B cell (primary cell): ENCODE measurements around the gene PANK1. TPM values are rescaled to one million over a fixed set of nuclear protein-coding genes. Genes with fewer than 3 reads are reported as not detected.

Experiments
- ATAC-seq: fragments of 200-7000 bp; cut with Tn5 transposase; one replicate; pipeline ENCODE4 v1.10.0; 2021; ENCODE audit warnings: low read depth, mild to moderate bottlenecking, moderate number of reproducible peaks, moderate library complexity
- CTCF ChIA-PET: fragments of 350-600 bp; sonication (Branson Sonifier 250); formaldehyde crosslinking; loops from one replicate; lab custom pipeline; 2021; ENCODE audit warnings: antibody characterized with exemption, inconsistent platforms; lab: Charles Lee
- POLR2A ChIA-PET: fragments of 350-600 bp; sonication (Branson Sonifier 250); formaldehyde crosslinking; loops from one replicate; lab custom pipeline; 2021; ENCODE audit warnings: antibody characterized with exemption; lab: Charles Lee
- DNase-seq: peaks from one replicate; pipeline ENCODE4 v3.0.0; 2013
- H2AFZ ChIP-seq: 2 replicates; pipeline ENCODE4 v1.6.1; 2012; ENCODE audit warnings: mild to moderate bottlenecking, low read depth, low read length; ENCODE audit not compliant: insufficient read depth, poor library complexity, severe bottlenecking
- H3K27ac ChIP-seq, 2 donors: 1 replicate in 1 of 2; 2 replicates in 1 of 2; pipeline ENCODE4 v1.5.1; 2012 to 2013; ENCODE audit warnings: low read length in 2 of 2, mild to moderate bottlenecking in 2 of 2, moderate library complexity in 1 of 2
- H3K27me3 ChIP-seq, 4 experiments: fragments of 200-600 bp in 1 of 4; sonication (generic) in 1 of 4; replicated peaks in 1 of 4; 1 replicate in 2 of 4; 2 replicates in 2 of 4; pipeline versions ENCODE4 v1.6.1 to v1.7.0; 2013 to 2016; ENCODE audit warnings: low read length in 3 of 4, mild to moderate bottlenecking in 2 of 4, mixed read lengths in 1 of 4, moderate library complexity in 1 of 4; ENCODE audit not compliant: insufficient read depth in 4 of 4, control insufficient read depth in 3 of 4; ENCODE audit errors: control extremely low read depth in 1 of 4
- H3K36me3 ChIP-seq, 2 experiments: replicated peaks in 1 of 2; 1 replicate in 1 of 2; 2 replicates in 1 of 2; pipeline versions ENCODE4 v1.6.1 to v1.7.1; 2013; ENCODE audit warnings: low read length in 1 of 2; ENCODE audit not compliant: insufficient read depth in 2 of 2, control insufficient read depth in 1 of 2; ENCODE audit errors: control extremely low read depth in 1 of 2, extremely low read depth in 1 of 2
- H3K4me1 ChIP-seq, 2 donors: fragments of 200-600 bp in 1 of 2; sonication (generic) in 1 of 2; 1 replicate in 1 of 2; 2 replicates in 1 of 2; pipeline versions ENCODE4 v1.5.1 to v1.6.1; 2013 to 2017; ENCODE audit warnings: low read length in 2 of 2; ENCODE audit not compliant: control insufficient read depth in 2 of 2, insufficient read depth in 2 of 2
- H3K4me2 ChIP-seq: replicated peaks from 2 replicates; pipeline ENCODE3; 2012; ENCODE audit warnings: mild to moderate bottlenecking, low read depth, low read length; ENCODE audit not compliant: poor library complexity, severe bottlenecking
- H3K4me3 ChIP-seq, 5 experiments: fragments of 200-600 bp in 1 of 5; sonication (generic) in 1 of 5; 1 replicate in 3 of 5; 2 replicates in 2 of 5; pipeline versions ENCODE4 v1.5.1 to v1.7.0; 2011 to 2016; ENCODE audit warnings: low read length in 4 of 5, mild to moderate bottlenecking in 4 of 5, low read depth in 2 of 5, control low read depth in 1 of 5, moderate library complexity in 1 of 5; ENCODE audit not compliant: insufficient read depth in 1 of 5; ENCODE audit errors: control extremely low read depth in 1 of 5, extremely low read depth in 1 of 5
- H3K79me2 ChIP-seq: fragments of 200-600 bp; sonication (generic); one replicate; pipeline ENCODE4 v1.6.0; 2016; ENCODE audit warnings: low read length; ENCODE audit not compliant: control insufficient read depth, insufficient read depth
- H3K9ac ChIP-seq: fragments of 200-600 bp; sonication (generic); 2 replicates; pipeline ENCODE4 v1.6.1; 2017; ENCODE audit warnings: mild to moderate bottlenecking, low read length, moderate library complexity
- H3K9me3 ChIP-seq, 3 donors: one replicate each; pipeline versions ENCODE4 v1.6.1 to v1.7.1; 2013; ENCODE audit warnings: low read length in 2 of 3; ENCODE audit not compliant: control insufficient read depth in 2 of 3, insufficient read depth in 1 of 3; ENCODE audit errors: control extremely low read depth in 1 of 3
- H4K20me1 ChIP-seq: 2 replicates; pipeline ENCODE4 v1.6.0; 2012; ENCODE audit warnings: mild to moderate bottlenecking, low read length; ENCODE audit not compliant: insufficient read depth, control insufficient read depth, poor library complexity, severe bottlenecking
- H3K27ac Mint-ChIP-seq: one replicate; pipeline ENCODE4 v1.8.0; 2021; ENCODE audit warnings: mixed read lengths
- H3K27me3 Mint-ChIP-seq: one replicate; pipeline ENCODE4 v1.8.0; 2021; ENCODE audit warnings: mixed read lengths
- H3K4me1 Mint-ChIP-seq: one replicate; pipeline ENCODE4 v1.8.0; 2021; ENCODE audit warnings: mixed read lengths
- H3K4me3 Mint-ChIP-seq: one replicate; pipeline ENCODE4 v1.8.0; 2021; ENCODE audit warnings: mixed read lengths
- H3K9me3 Mint-ChIP-seq: one replicate; pipeline ENCODE4 v1.8.0; 2022; ENCODE audit warnings: mixed read lengths; ENCODE audit not compliant: insufficient read depth
- EZH2 ChIP-seq: IDR thresholded peaks from 2 replicates; pipeline ENCODE4 v1.6.1; 2012; ENCODE audit warnings: borderline replicate concordance, low read depth, mild to moderate bottlenecking, moderate library complexity, low read length; ENCODE audit not compliant: insufficient read depth, poor library complexity, severe bottlenecking
- WGBS: methylation state at CpG from one replicate; pipeline ENCODE4 v1.1.5; 2013; ENCODE audit warnings: missing lambda C conversion rate; ENCODE audit not compliant: insufficient coverage; 5-methylcytosine and 5-hydroxymethylcytosine counted together
- intact Hi-C: fragments of 100-400 bp; cut with micrococcal nuclease; formaldehyde crosslinking; loops from one replicate; pipeline ENCODE4 v1.10.0; 2022
- polyA plus RNA-seq: library from polyadenylated mRNA; depleted of rRNA; stranded (reverse); fragments of >200 nt; gene quantifications from 2 replicates; pipeline ENCODE4 v1.2.3, GENCODE V29; 2012
- total RNA-seq, 2 donors: library from RNA; stranded (reverse); fragments of 120-200 nt in 1 of 2; gene quantifications; 1 replicate in 1 of 2; 2 replicates in 1 of 2; pipeline versions ENCODE4 v1.2.3 to v1.2.4, GENCODE V29; 2013 to 2022
- TF ChIP-seq, protein P1 (sequence below): fragments of 200-600 bp; IDR thresholded peaks from one replicate; pipeline ENCODE4 v1.8.0; 2022; ENCODE audit warnings: antibody characterized with exemption, mild to moderate bottlenecking

PANK1 gene
- total and polyA plus RNA-seq, 2 donors (not counting 1 experiment from before 2014, with no cell fraction given), result 0.31 to 2.9 TPM

DNA sequence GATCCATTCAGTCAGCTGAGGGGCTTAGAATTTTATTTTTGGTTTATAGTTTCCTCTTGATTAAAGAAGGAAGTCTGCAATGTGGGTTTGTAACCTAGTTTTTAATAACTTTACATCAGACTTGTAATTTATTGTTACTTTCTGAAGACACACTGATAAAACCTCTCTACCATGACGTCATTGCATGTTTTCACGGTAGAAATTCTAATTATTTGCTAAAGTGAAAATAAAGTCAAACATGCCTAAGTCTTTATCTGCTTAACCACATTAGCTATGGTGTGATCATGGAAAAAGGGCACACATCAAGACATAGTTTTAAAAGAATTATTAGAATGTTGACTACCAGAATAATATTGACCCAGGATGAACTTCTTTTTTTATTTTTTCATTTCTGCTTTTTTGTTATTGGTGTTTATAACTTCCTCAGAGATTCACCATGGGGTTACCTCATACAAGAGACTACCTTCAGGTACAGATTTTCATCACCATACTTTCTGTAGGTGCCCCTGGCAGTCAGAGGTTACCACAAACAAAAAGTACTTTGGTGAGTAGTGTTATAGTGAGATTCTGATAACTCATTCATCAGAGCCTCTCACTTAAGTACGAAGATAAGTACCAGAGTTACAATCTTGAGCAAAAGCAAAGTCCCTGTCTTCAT lies 7.0 kb upstream of the PANK1 start:
- Histone ChIP-seq H3K27me3 (no peaks in the 10 kb centered on the region), H3K79me2 (no peaks in the 10 kb centered on the region), H3K4me3 (peak overlapping the region in 1 of 5 experiments; percentile 16), H3K9me3 (peaks cover 0 to 15% (median 13%) of the 10 kb centered on the region in 3 donors), H3K4me2 (peak overlapping the region; percentile 46), H3K36me3 (no peaks in the 10 kb centered on the region), H2AFZ (peak overlapping the region; percentile 12), H3K9ac (peak overlapping the region; percentile 10), H4K20me1 (no peaks in the 10 kb centered on the region), H3K27ac (peak overlapping the region; percentile 55 to 63), H3K4me1 (peaks cover 22 to 37% of the 10 kb centered on the region in 2 donors)
- ATAC-seq (peak; percentile 71), DNase-seq (peak; percentile 50)
- Mint-ChIP-seq H3K4me1 (peaks cover 33% of the 10 kb centered on the region), H3K27ac (peak overlapping the region; percentile 71), H3K27me3 (no peaks in the 10 kb centered on the region), H3K4me3 (peak overlapping the region; percentile 6), H3K9me3 (peaks cover 5% of the 10 kb centered on the region)
- TF ChIP-seq, protein P1, sequence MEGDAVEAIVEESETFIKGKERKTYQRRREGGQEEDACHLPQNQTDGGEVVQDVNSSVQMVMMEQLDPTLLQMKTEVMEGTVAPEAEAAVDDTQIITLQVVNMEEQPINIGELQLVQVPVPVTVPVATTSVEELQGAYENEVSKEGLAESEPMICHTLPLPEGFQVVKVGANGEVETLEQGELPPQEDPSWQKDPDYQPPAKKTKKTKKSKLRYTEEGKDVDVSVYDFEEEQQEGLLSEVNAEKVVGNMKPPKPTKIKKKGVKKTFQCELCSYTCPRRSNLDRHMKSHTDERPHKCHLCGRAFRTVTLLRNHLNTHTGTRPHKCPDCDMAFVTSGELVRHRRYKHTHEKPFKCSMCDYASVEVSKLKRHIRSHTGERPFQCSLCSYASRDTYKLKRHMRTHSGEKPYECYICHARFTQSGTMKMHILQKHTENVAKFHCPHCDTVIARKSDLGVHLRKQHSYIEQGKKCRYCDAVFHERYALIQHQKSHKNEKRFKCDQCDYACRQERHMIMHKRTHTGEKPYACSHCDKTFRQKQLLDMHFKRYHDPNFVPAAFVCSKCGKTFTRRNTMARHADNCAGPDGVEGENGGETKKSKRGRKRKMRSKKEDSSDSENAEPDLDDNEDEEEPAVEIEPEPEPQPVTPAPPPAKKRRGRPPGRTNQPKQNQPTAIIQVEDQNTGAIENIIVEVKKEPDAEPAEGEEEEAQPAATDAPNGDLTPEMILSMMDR, result no peak
- TF ChIP-seq EZH2, result no peak
- no CpG with 5 or more reads among the region's 3 CpGs for WGBS
- intact Hi-C loops, result no loop called here
- CTCF ChIA-PET, result no interaction called here
- POLR2A ChIA-PET, result no interaction called here

DNA sequence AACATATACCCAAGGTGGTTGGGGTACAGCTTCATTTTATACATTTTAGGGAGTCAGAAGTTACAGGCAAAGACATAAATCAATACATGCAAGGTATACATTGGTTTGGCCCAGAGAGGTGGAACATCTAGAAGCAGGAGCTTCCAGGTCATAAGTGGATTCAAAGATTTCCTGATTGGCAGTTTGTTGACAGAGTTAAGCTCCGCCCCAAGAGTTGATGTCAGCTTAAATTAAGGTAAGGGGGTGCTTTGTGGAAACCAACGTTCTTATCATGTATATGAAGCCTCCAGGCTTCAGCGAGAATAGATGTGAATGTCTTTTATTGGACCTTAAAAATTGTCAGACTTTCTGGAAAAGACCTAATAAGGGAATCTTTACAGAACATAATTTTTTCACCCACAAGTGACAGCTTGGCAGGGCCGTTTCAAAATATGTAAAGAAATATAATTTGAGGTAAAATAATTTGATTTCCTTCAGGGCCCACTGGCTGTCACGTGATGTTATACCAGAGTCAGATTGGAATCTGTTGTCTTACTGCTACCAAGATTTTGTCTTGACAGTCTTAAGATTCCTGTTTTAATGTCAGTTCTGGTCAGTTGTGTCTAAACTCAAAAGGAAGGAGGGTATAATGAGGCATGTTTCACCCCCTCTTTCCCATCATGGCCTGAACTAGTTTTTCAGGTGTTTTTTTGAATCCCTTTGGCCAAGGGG lies 6.3 kb upstream of the PANK1 start:
- Mint-ChIP-seq H3K27me3 (no peaks in the 10 kb centered on the region), H3K9me3 (peaks cover 5% of the 10 kb centered on the region), H3K27ac (peak overlapping the region; percentile 71), H3K4me3 (no peak overlapping the region), H3K4me1 (peaks cover 37% of the 10 kb centered on the region)
- H3K9ac ChIP-seq, result no peak overlapping the region
- peaks cover 0 to 15% (median 10%) of the 10 kb centered on the region in 3 donors for H3K9me3 ChIP-seq
- intact Hi-C loops, result no loop called here
- no peaks in the 10 kb centered on the region for H4K20me1 ChIP-seq
- WGBS, result 78% methylated on average over 2 of the region's 5 CpGs
- peak overlapping the region; percentile 55 to 63 for H3K27ac ChIP-seq
- H3K36me3 ChIP-seq, result no peaks in the 10 kb centered on the region
- ChIA-PET CTCF (no interaction called here), POLR2A (no interaction called here)
- H3K27me3 ChIP-seq, result no peaks in the 10 kb centered on the region
- no peaks in the 10 kb centered on the region for H3K79me2 ChIP-seq
- H3K4me2 ChIP-seq, result peak overlapping the region; percentile 46
- DNase-seq (no peak), ATAC-seq (no peak)
- no peak for TF ChIP-seq EZH2
- TF ChIP-seq, protein P1, result no peak
- peak overlapping the region in 1 of 5 experiments; percentile 16 for H3K4me3 ChIP-seq
- peak overlapping the region; percentile 12 for H2AFZ ChIP-seq
- H3K4me1 ChIP-seq, result peaks cover 22 to 43% of the 10 kb centered on the region in 2 donors
